ENCODE data around the gene UBE2I.

- no peak for TF ChIP-seq CTCF (IDR thresholded peaks at IDR 0.05)
- no peak for TF ChIP-seq EZH2 (IDR thresholded peaks at IDR 0.05; ENCODE audit: borderline replicate concordance, insufficient read depth, low read depth, low read length, poor library complexity, severe bottlenecking)
These were observed 20.0 kb upstream of the UBE2I start for GRCh38 chr16:1289477-1289866.

All from B cell (primary cell).